Neutrophil (primary cell): ENCODE measurements around the gene PI4KA.

Experiments
- H3K27ac ChIP-seq: fragments of 200-600 bp; sonication (generic); 2 replicates; pipeline ENCODE4 v1.5.1; 2016; ENCODE audit warnings: mild to moderate bottlenecking, moderate library complexity
- H3K27me3 ChIP-seq: fragments of 200-600 bp; sonication (generic); 2 replicates; pipeline ENCODE4 v1.6.0; 2016; ENCODE audit warnings: mild to moderate bottlenecking
- H3K36me3 ChIP-seq: fragments of 200-600 bp; sonication (generic); 2 replicates; pipeline ENCODE4 v1.5.1; 2017
- H3K4me1 ChIP-seq, 2 experiments: fragments of 200-600 bp in 1 of 2; sonication (generic) in 1 of 2; 1 replicate in 1 of 2; 2 replicates in 1 of 2; pipeline versions ENCODE4 v1.5.1 to v1.6.1; 2013 to 2016; ENCODE audit warnings: low read depth in 1 of 2, low read length in 1 of 2, mild to moderate bottlenecking in 1 of 2, moderate library complexity in 1 of 2; ENCODE audit not compliant: control insufficient read depth in 1 of 2, insufficient read depth in 1 of 2
- H3K4me3 ChIP-seq, 2 experiments: fragments of 200-600 bp in 1 of 2; sonication (generic) in 1 of 2; 1 replicate in 1 of 2; 2 replicates in 1 of 2; pipeline ENCODE4 v1.5.1; 2013 to 2016; ENCODE audit warnings: low read depth in 1 of 2, low read length in 1 of 2, mild to moderate bottlenecking in 1 of 2, moderate library complexity in 1 of 2
- H3K9me3 ChIP-seq: fragments of 200-600 bp; sonication (generic); 2 replicates; pipeline ENCODE4 v1.5.1; 2016
- CTCF ChIP-seq: fragments of 200-600 bp; sonication (generic); IDR thresholded peaks from 2 replicates; pipeline ENCODE4 v1.5.1; 2016; ENCODE audit warnings: antibody characterized with exemption

PI4KA gene

DNA sequence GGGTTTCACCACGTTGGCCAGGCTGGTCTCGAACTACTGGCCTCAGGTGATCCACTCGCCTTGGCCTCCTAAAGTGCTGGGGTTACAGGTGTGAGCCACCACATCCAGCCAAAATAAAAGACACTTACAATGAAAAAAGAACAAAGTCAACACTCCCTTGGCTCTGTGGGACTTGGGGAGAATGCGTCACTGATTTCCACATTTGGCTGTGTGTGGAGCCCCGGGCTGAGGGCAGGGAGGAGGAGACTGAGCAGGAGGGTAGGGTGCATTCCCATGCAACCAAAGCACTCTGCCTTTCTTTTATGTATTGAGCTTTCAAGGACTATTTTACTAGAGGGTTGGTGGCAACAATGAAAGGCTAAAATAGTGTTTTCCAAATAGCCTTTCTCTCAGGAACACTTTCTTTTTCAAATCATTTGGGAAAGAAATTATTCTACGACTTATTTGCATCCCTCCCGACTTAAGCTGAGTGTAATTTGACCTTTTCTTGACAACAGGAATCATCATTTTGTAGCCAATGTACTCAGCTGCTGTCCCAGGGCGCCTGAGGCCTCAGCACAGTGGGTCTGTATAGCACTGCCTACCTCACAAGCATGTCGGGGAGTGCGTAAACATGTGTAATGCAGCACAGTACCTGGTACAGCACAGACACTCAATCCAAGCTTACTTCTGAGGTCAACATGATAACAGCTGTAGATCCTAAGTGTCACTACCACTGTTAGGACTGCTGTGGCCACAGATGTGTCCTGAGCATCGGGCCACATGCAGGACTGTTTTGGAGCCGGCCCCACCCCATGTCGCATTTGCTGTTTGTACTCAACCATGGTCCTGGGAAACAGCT, 94.8 kb downstream of the PI4KA start:
- H3K27me3 ChIP-seq: no peaks in the 10 kb centered on the region
- no peaks in the 10 kb centered on the region for H3K9me3 ChIP-seq
- H3K4me1 ChIP-seq: no peaks in the 10 kb centered on the region
- no peak overlapping the region for H3K27ac ChIP-seq
- peaks cover 73% of the 10 kb centered on the region for H3K36me3 ChIP-seq
- TF ChIP-seq CTCF: no peak
- H3K4me3 ChIP-seq: no peak overlapping the region

DNA sequence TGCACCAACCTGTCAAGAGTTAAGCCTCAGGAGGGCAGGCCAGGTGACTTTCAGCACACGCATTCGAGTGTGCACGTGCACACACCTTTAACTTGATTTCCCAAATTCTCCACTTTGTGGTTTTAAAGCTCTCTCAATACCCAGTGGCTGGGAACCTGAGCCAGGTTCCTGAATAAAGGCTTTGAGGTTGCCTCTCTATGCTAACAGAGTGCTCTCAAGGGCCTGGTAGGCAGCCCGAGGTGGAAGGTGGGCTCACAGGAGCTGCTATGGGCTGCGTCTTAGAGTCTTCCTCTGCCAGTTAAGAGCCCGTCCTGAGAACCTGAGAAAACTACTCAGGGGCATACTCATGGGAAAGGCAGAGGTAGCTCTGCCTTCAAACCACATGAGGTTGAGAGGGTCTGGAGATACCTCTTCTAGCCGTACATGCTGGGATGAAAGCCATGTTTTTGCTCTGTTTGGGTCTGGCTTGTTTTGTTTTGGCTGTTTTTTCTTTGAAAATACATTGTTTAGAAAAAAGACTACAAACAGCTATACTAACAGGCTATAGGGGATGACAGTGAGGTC, 96.3 kb downstream of the PI4KA start:
- Histone ChIP-seq H3K4me3 (no peak overlapping the region), H3K36me3 (peaks cover 86% of the 10 kb centered on the region), H3K27me3 (no peaks in the 10 kb centered on the region), H3K4me1 (no peaks in the 10 kb centered on the region), H3K27ac (no peak overlapping the region), H3K9me3 (no peaks in the 10 kb centered on the region)
- TF ChIP-seq CTCF: no peak

- Histone ChIP-seq H3K27me3 (no peaks in the 10 kb centered on the region), H3K4me3 (no peak overlapping the region), H3K9me3 (no peaks in the 10 kb centered on the region), H3K4me1 (no peaks in the 10 kb centered on the region), H3K27ac (no peak overlapping the region), H3K36me3 (peaks cover 87% of the 10 kb centered on the region)
- TF ChIP-seq CTCF: no peak
Measured at GRCh38 chr22:20761536-20761935, 97.1 kb downstream of the PI4KA start.

GRCh38 chr22:20760084-20760483, 98.5 kb downstream of the PI4KA start:
- TF ChIP-seq CTCF: no peak
- Histone ChIP-seq H3K27me3 (no peaks in the 10 kb centered on the region), H3K36me3 (peaks cover 74% of the 10 kb centered on the region), H3K27ac (no peak overlapping the region), H3K9me3 (no peaks in the 10 kb centered on the region), H3K4me1 (no peaks in the 10 kb centered on the region), H3K4me3 (no peak overlapping the region)

DNA sequence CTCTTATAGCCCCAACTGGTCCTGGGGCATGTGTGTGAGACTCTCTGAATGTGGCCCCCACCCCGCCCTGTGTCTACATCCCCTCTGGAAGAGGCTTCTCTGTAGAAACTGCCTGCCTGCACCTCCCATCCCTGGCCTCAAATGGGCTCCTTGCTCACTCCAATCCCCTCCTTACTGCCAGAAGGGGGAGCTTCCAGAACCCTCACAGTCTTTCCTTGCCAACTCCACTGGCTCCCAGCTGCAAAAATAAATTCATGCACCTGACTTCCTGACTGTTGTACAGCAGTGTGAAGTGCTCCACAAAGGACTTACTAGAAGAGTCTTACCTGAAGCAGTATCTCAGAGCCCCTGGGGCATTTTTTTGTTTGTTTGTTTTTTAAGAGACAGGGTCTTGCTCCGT, 99.9 kb downstream of the PI4KA start:
- Histone ChIP-seq H3K36me3 (peaks cover 67% of the 10 kb centered on the region), H3K27ac (no peak overlapping the region), H3K27me3 (no peaks in the 10 kb centered on the region), H3K4me1 (no peaks in the 10 kb centered on the region), H3K9me3 (no peaks in the 10 kb centered on the region), H3K4me3 (no peak overlapping the region)
- TF ChIP-seq CTCF: no peak
